ENCODE results near the gene IFT57. TPM values are rescaled to one million over a fixed set of nuclear protein-coding genes. Genes with fewer than 3 reads are reported as not detected.

Gene IFT57
- total and polyA plus RNA-seq, 9 of the 15 experiments (the other 6 are each of a cell fraction or from before 2014, with no cell fraction given), result 1.5 to 20.1 (median 9.9) TPM

- TF ChIP-seq REST (IDR thresholded peaks at IDR 0.05; ENCODE audit: borderline replicate concordance) (no peak), REST (CRISPR knock-in tag; IDR thresholded peaks at IDR 0.05; ENCODE audit: low read depth) (no peak), ZNF384 (IDR thresholded peaks at IDR 0.05; ENCODE audit: low read depth, low read length) (no peak), ZFP30 (CRISPR knock-in tag; IDR thresholded peaks at IDR 0.05; ENCODE audit: borderline replicate concordance) (no peak), HOMEZ (CRISPR knock-in tag; IDR thresholded peaks at IDR 0.05) (no peak), GABPB2 (CRISPR knock-in tag; conservative IDR thresholded peaks at IDR 0.05) (no peak), FOXO4 (CRISPR knock-in tag; IDR thresholded peaks at IDR 0.05) (no peak), ARID3B (CRISPR knock-in tag; IDR thresholded peaks at IDR 0.05; ENCODE audit: borderline replicate concordance) (no peak), HEY1 (CRISPR knock-in tag; IDR thresholded peaks at IDR 0.05; ENCODE audit: borderline replicate concordance) (no peak), NR2C1 (IDR thresholded peaks at IDR 0.05) (no peak), NR2C1 (tag; IDR thresholded peaks at IDR 0.05) (peak; percentile 49; the same call in 1 of the 2 replicates), ZBTB9 (CRISPR knock-in tag; IDR thresholded peaks at IDR 0.05) (peak; percentile 88), SNIP1 (IDR thresholded peaks at IDR 0.05; ENCODE audit: low read depth) (no peak)
Measured at GRCh38 chr3:108124337-108125152, 97.7 kb downstream of the IFT57 start (continued).
